IMR-90 (cell line): ENCODE data around the gene JMJD7. TPM values are rescaled to one million over a fixed set of nuclear protein-coding genes. Genes with fewer than 3 reads are reported as not detected.

Experiments used
- ATAC-seq: fragments of 200-7000 bp; cut with Tn5 transposase; 2 replicates; pipeline ENCODE4 v1.9.1; 2020; ENCODE audit warnings: low read depth, mild to moderate bottlenecking, moderate library complexity
- BruUV-seq: library from RNA; stranded (reverse); fragments of 400-500 nt; replicated peaks from 2 replicates; lab custom pipeline; 2021; lab: Mats Ljungman, UMichigan
- CTCF ChIA-PET: fragments of 300-600 bp; formaldehyde crosslinking; extraction: SDS; loops from one replicate; lab custom pipeline; 2021; ENCODE audit warnings: antibody characterized with exemption; lab: Yijun Ruan, JAX
- POLR2A ChIA-PET: fragments of 300-600 bp; sonication (Branson Sonifier 250); formaldehyde crosslinking; loops from one replicate; lab custom pipeline; 2022; ENCODE audit warnings: antibody characterized with exemption; ENCODE audit not compliant: unreplicated experiment; lab: Charles Lee
- DNase-seq: peaks from one replicate; pipeline ENCODE4 v3.0.0; 2013
- H2AFZ ChIP-seq: replicated peaks from 2 replicates; pipeline ENCODE3; 2013; ENCODE audit warnings: low read length, mild to moderate bottlenecking; ENCODE audit not compliant: poor library complexity
- H2AK5ac ChIP-seq: 2 replicates; pipeline ENCODE4 v1.6.1; 2013; ENCODE audit warnings: low read depth, low read length, inconsistent platforms
- H2AK9ac ChIP-seq: replicated peaks from 2 replicates; pipeline ENCODE3; 2013; ENCODE audit warnings: mild to moderate bottlenecking, low read depth, low read length, moderate library complexity; ENCODE audit not compliant: poor library complexity
- H2BK120ac ChIP-seq: 2 replicates; pipeline ENCODE4 v1.6.1; 2013; ENCODE audit warnings: low read depth, low read length, inconsistent platforms
- H2BK15ac ChIP-seq: 3 replicates; pipeline ENCODE4 v1.6.1; 2013; ENCODE audit warnings: low read depth, low read length, inconsistent platforms
- H2BK20ac ChIP-seq: 2 replicates; pipeline ENCODE4 v1.6.1; 2013; ENCODE audit warnings: low read depth, mild to moderate bottlenecking, inconsistent platforms, low read length, moderate library complexity
- H2BK5ac ChIP-seq: 2 replicates; pipeline ENCODE4 v1.6.1; 2013; ENCODE audit warnings: mild to moderate bottlenecking, low read depth, low read length, inconsistent platforms; ENCODE audit not compliant: poor library complexity, severe bottlenecking
- H3K14ac ChIP-seq: replicated peaks from 2 replicates; pipeline ENCODE4 v1.6.1; 2013; ENCODE audit warnings: low read depth, low read length, inconsistent platforms
- H3K18ac ChIP-seq: 2 replicates; pipeline ENCODE4 v1.6.1; 2013; ENCODE audit warnings: low read depth, low read length, control low read depth
- H3K23ac ChIP-seq: 2 replicates; pipeline ENCODE4 v1.6.1; 2013; ENCODE audit warnings: low read depth, low read length, inconsistent platforms
- H3K27ac ChIP-seq: 2 replicates; pipeline ENCODE4 v1.5.1; 2013; ENCODE audit warnings: mild to moderate bottlenecking, control low read depth, low read length; ENCODE audit not compliant: insufficient read depth
- H3K27me3 ChIP-seq: 2 replicates; pipeline ENCODE4 v1.6.1; 2013; ENCODE audit warnings: low read length; ENCODE audit not compliant: control insufficient read depth, insufficient read depth
- H3K36me3 ChIP-seq: 2 replicates; pipeline ENCODE4 v1.6.1; 2013; ENCODE audit warnings: low read length, mixed read lengths; ENCODE audit not compliant: control insufficient read depth, insufficient read depth
- H3K4ac ChIP-seq: 2 replicates; pipeline ENCODE4 v1.6.1; 2013; ENCODE audit warnings: low read depth, low read length, inconsistent platforms
- H3K4me1 ChIP-seq: 2 replicates; pipeline ENCODE4 v1.6.1; 2013; ENCODE audit warnings: low read length, mixed read lengths; ENCODE audit not compliant: control insufficient read depth, insufficient read depth
- H3K4me2 ChIP-seq: 2 replicates; pipeline ENCODE4 v1.6.1; 2013; ENCODE audit warnings: low read depth, mild to moderate bottlenecking, control low read depth, low read length, moderate library complexity
- H3K4me3 ChIP-seq: 2 replicates; pipeline ENCODE4 v1.5.1; 2013; ENCODE audit warnings: low read depth, mild to moderate bottlenecking, control low read depth, low read length, moderate library complexity; ENCODE audit not compliant: insufficient read depth
- H3K56ac ChIP-seq: 2 replicates; pipeline ENCODE4 v1.6.1; 2013; ENCODE audit warnings: low read length, inconsistent platforms; ENCODE audit not compliant: insufficient read depth; ENCODE audit errors: extremely low read depth
- H3K79me1 ChIP-seq, 2 experiments: 2 replicates each; pipeline ENCODE4 v1.6.1; 2013; ENCODE audit warnings: low read length in 2 of 2, inconsistent platforms in 1 of 2, low read depth in 1 of 2
- H3K9ac ChIP-seq: 2 replicates; pipeline ENCODE4 v1.6.1; 2013; ENCODE audit warnings: low read depth, low read length, control low read depth
- H3K9me1 ChIP-seq: 2 replicates; pipeline ENCODE4 v1.6.1; 2013; ENCODE audit warnings: low read length, inconsistent platforms; ENCODE audit not compliant: insufficient read depth
- H3K9me3 ChIP-seq: 2 replicates; pipeline ENCODE4 v1.6.1; 2013; ENCODE audit warnings: low read length; ENCODE audit not compliant: control insufficient read depth, insufficient read depth
- H4K20me1 ChIP-seq: 2 replicates; pipeline ENCODE4 v1.6.1; 2013; ENCODE audit warnings: low read length, inconsistent platforms; ENCODE audit not compliant: insufficient read depth
- H4K5ac ChIP-seq: 2 replicates; pipeline ENCODE4 v1.6.1; 2013; ENCODE audit warnings: mild to moderate bottlenecking, low read depth, low read length, control low read depth
- H4K8ac ChIP-seq, 2 experiments: 2 replicates each; pipeline ENCODE4 v1.6.1; 2013; ENCODE audit warnings: low read depth in 2 of 2, low read length in 2 of 2, control low read depth in 1 of 2, inconsistent platforms in 1 of 2
- H4K91ac ChIP-seq: 2 replicates; pipeline ENCODE4 v1.6.1; 2013; ENCODE audit warnings: low read depth, low read length, inconsistent platforms; ENCODE audit not compliant: insufficient read depth
- BHLHE40 ChIP-seq: fragments of 150-350 bp; IDR thresholded peaks from 2 replicates; pipeline ENCODE4 v1.6.1; 2016; ENCODE audit warnings: mild to moderate bottlenecking, low read depth, low read length
- CEBPB ChIP-seq: IDR thresholded peaks from 2 replicates; pipeline ENCODE4 v1.6.1; 2012; ENCODE audit warnings: low read depth, low read length, improper control_type of control experiment
- CHD1 ChIP-seq: IDR thresholded peaks from 2 replicates; pipeline ENCODE4 v1.6.1; 2012; ENCODE audit warnings: low read depth, low read length, improper control_type of control experiment
- MAFK ChIP-seq: IDR thresholded peaks from 2 replicates; pipeline ENCODE4 v1.6.1; 2012; ENCODE audit warnings: low read depth, low read length, improper control_type of control experiment
- MAZ ChIP-seq: IDR thresholded peaks from 2 replicates; pipeline ENCODE4 v1.6.1; 2012; ENCODE audit warnings: low read depth, mild to moderate bottlenecking, low read length, improper control_type of control experiment, moderate library complexity, borderline replicate concordance
- MXI1 ChIP-seq: IDR thresholded peaks from 2 replicates; pipeline ENCODE4 v1.6.1; 2012; ENCODE audit warnings: low read depth, mild to moderate bottlenecking, low read length, moderate library complexity, borderline replicate concordance
- NFE2L2 ChIP-seq: fragments of 150-350 bp; IDR thresholded peaks from 2 replicates; pipeline ENCODE4 v1.6.1; 2016; ENCODE audit warnings: low read depth, mild to moderate bottlenecking, low read length
- POLR2A ChIP-seq: IDR thresholded peaks from 2 replicates; pipeline ENCODE4 v1.6.1; 2012; ENCODE audit warnings: mild to moderate bottlenecking, low read depth, low read length
- RAD21 ChIP-seq: IDR thresholded peaks from 2 replicates; pipeline ENCODE4 v1.6.1; 2012; ENCODE audit warnings: low read length, improper control_type of control experiment
- RCOR1 ChIP-seq: IDR thresholded peaks from 2 replicates; pipeline ENCODE4 v1.6.1; 2012; ENCODE audit warnings: mild to moderate bottlenecking, low read length, improper control_type of control experiment; ENCODE audit not compliant: insufficient replicate concordance
- RFX5 ChIP-seq: IDR thresholded peaks from 2 replicates; pipeline ENCODE4 v1.8.0; 2012; ENCODE audit warnings: low read depth, mild to moderate bottlenecking, low read length, moderate library complexity
- SMC3 ChIP-seq: fragments of 150-350 bp; IDR thresholded peaks from 2 replicates; pipeline ENCODE4 v1.6.1; 2016; ENCODE audit warnings: low read depth, mild to moderate bottlenecking, antibody characterized with exemption, low read length, moderate library complexity
- WGBS, 2 experiments: methylation state at CpG; one replicate each; pipeline versions ENCODE4 v1.1.5 to v1.1.7; 2013; ENCODE audit warnings: missing lambda C conversion rate in 2 of 2; ENCODE audit not compliant: insufficient read length in 1 of 2; ENCODE audit errors: extremely low coverage in 2 of 2; 5-methylcytosine and 5-hydroxymethylcytosine counted together
- dilution Hi-C: fragments of 300-500 bp; cut with HindIII; formaldehyde crosslinking; loops from one replicate; pipeline ENCODE4 v1.14.3; 2018; ENCODE audit warnings: low sequenced_read_pairs; ENCODE audit not compliant: unreplicated experiment
- in situ Hi-C: fragments of 300-500 bp; cut with MboI; formaldehyde crosslinking; loops from 3 replicates; pipeline ENCODE4 v1.14.3; 2019; ENCODE audit warnings: low sequenced_read_pairs, inconsistent platforms, mixed read lengths
- intact Hi-C: fragments of 100-400 bp; cut with micrococcal nuclease; formaldehyde crosslinking; loops from 2 replicates; pipeline ENCODE4 v1.10.0; 2022
- polyA plus RNA-seq, 3 experiments: library from polyadenylated mRNA; depleted of rRNA; stranded (reverse); fragments of >200 nt; gene quantifications; 2 replicates each; pipeline ENCODE4 v1.2.3, GENCODE V29; 2012; ENCODE audit warnings: low replicate concordance in 1 of 3
- total RNA-seq: library from RNA; depleted of rRNA; stranded (reverse); fragments of >200 nt; gene quantifications from 2 replicates; pipeline ENCODE4 v1.2.3, GENCODE V29; 2012
- TF ChIP-seq, protein P1 (sequence below): conservative IDR thresholded peaks from 2 replicates; pipeline ENCODE4 v1.5.1; 2012; ENCODE audit warnings: mild to moderate bottlenecking, low read depth, low read length, improper control_type of control experiment
- TF ChIP-seq, protein P2 (sequence below): fragments of 150-350 bp; IDR thresholded peaks from 2 replicates; pipeline ENCODE4 v1.6.1; 2017; ENCODE audit warnings: mild to moderate bottlenecking, antibody characterized with exemption, low read length, low read depth
- TF ChIP-seq, protein P3 (sequence below): fragments of 150-350 bp; IDR thresholded peaks from 2 replicates; pipeline ENCODE4 v1.6.1; 2016; ENCODE audit warnings: low read depth, mild to moderate bottlenecking, low read length, moderate library complexity, borderline replicate concordance

Gene JMJD7
- total and polyA plus RNA-seq, 2 of the 4 experiments (the other 2 are of a cell fraction), result 5.0 to 6.3 TPM

- H4K20me1 ChIP-seq, result peaks cover 10% of the 10 kb centered on the region; the same call in 1 of the 2 replicates
- WGBS, 2 experiments, result 83% methylated on average over 7 of the region's 11 CpGs; no CpG with 5 or more reads in 1 of the 2 experiments
These were observed 15.0 kb upstream of the JMJD7 start for GRCh38 chr15:41812820-41813375.

More at GRCh38 chr15:41812820-41813375, 15.0 kb upstream of the JMJD7 start:
- no peak overlapping the region for H2BK15ac ChIP-seq
- H3K27ac ChIP-seq, result no peak overlapping the region
- dilution Hi-C loops (no loop called here), intact Hi-C loops (loop anchor here (5.0 to 10.0 kb wide), 2 partner anchors 116 to 348 kb away; no protein-coding TSS in a partner anchor), in situ Hi-C loops (loop anchor here (5.0 kb wide), 1 partner anchor 41 kb away; the partner anchor contains the start of gene MAPKBP1)
- H3K56ac ChIP-seq, result no peak overlapping the region
- no peak overlapping the region for H2AK9ac ChIP-seq
- no peak overlapping the region for H2BK5ac ChIP-seq
- no peak overlapping the region for H3K4ac ChIP-seq
- ChIA-PET CTCF (interaction anchor here (4.5 kb wide), 1 partner anchor 40 kb away, joined by 54 read pairs; the partner anchor contains the start of gene MAPKBP1), POLR2A (no interaction called here)
- no peak overlapping the region for H3K23ac ChIP-seq
- peaks cover 0 to 35% of the 10 kb centered on the region in 2 experiments; a peak in 2 of 4 replicates for H3K79me1 ChIP-seq
- no peak for ATAC-seq
- H3K4me3 ChIP-seq, result no peak overlapping the region
- BruUV-seq, result no TSS peak
- peaks cover 3% of the 10 kb centered on the region for H3K4me1 ChIP-seq
- no peaks in the 10 kb centered on the region for H3K9me3 ChIP-seq
- H3K14ac ChIP-seq, result no peak overlapping the region
- H3K4me2 ChIP-seq, result no peak overlapping the region
- no peaks in the 10 kb centered on the region for H3K9me1 ChIP-seq
- no peak for DNase-seq
- H2BK20ac ChIP-seq, result no peak overlapping the region
- no peak overlapping the region for H2AFZ ChIP-seq
- no peak overlapping the region for H4K91ac ChIP-seq
- H3K36me3 ChIP-seq, result peaks cover 30% of the 10 kb centered on the region
- TF ChIP-seq POLR2A (no peak), MAZ (no peak), SMC3 (no peak), RFX5 (no peak), MAFK (no peak), NFE2L2 (no peak), CEBPB (no peak), BHLHE40 (no peak), CHD1 (no peak), RAD21 (no peak), RCOR1 (no peak), MXI1 (no peak)
- TF ChIP-seq, protein P1, sequence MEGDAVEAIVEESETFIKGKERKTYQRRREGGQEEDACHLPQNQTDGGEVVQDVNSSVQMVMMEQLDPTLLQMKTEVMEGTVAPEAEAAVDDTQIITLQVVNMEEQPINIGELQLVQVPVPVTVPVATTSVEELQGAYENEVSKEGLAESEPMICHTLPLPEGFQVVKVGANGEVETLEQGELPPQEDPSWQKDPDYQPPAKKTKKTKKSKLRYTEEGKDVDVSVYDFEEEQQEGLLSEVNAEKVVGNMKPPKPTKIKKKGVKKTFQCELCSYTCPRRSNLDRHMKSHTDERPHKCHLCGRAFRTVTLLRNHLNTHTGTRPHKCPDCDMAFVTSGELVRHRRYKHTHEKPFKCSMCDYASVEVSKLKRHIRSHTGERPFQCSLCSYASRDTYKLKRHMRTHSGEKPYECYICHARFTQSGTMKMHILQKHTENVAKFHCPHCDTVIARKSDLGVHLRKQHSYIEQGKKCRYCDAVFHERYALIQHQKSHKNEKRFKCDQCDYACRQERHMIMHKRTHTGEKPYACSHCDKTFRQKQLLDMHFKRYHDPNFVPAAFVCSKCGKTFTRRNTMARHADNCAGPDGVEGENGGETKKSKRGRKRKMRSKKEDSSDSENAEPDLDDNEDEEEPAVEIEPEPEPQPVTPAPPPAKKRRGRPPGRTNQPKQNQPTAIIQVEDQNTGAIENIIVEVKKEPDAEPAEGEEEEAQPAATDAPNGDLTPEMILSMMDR, result no peak
- TF ChIP-seq, protein P2, sequence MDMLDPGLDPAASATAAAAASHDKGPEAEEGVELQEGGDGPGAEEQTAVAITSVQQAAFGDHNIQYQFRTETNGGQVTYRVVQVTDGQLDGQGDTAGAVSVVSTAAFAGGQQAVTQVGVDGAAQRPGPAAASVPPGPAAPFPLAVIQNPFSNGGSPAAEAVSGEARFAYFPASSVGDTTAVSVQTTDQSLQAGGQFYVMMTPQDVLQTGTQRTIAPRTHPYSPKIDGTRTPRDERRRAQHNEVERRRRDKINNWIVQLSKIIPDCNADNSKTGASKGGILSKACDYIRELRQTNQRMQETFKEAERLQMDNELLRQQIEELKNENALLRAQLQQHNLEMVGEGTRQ, result no peak
- TF ChIP-seq, protein P3, sequence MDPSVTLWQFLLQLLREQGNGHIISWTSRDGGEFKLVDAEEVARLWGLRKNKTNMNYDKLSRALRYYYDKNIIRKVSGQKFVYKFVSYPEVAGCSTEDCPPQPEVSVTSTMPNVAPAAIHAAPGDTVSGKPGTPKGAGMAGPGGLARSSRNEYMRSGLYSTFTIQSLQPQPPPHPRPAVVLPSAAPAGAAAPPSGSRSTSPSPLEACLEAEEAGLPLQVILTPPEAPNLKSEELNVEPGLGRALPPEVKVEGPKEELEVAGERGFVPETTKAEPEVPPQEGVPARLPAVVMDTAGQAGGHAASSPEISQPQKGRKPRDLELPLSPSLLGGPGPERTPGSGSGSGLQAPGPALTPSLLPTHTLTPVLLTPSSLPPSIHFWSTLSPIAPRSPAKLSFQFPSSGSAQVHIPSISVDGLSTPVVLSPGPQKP, result no peak
- H3K18ac ChIP-seq, result no peak overlapping the region
- no peak overlapping the region for H4K5ac ChIP-seq
- H3K9ac ChIP-seq, result no peak overlapping the region
- H2BK120ac ChIP-seq, result no peak overlapping the region
- H3K27me3 ChIP-seq, result no peaks in the 10 kb centered on the region
- no peak overlapping the region for H4K8ac ChIP-seq
- no peak overlapping the region for H2AK5ac ChIP-seq
